Gastrocnemius medialis (tissue), 4 donors: ENCODE measurements around the gene IGFN1.

Source experiments
- POLR2A ChIP-seq, 2 donors: fragments of 450-650 bp; IDR thresholded peaks; one replicate each; pipeline ENCODE4 v1.6.1; 2017; ENCODE audit warnings: antibody characterized with exemption in 2 of 2, mild to moderate bottlenecking in 2 of 2, moderate library complexity in 2 of 2
- TF ChIP-seq, protein P1 (sequence below), 5 experiments: fragments of 450-650 bp in 3 of 5; fragments of 200-600 bp in 2 of 5; sonication (generic) in 2 of 5; IDR thresholded peaks in 4 of 5; conservative IDR thresholded peaks in 1 of 5; 1 replicate in 4 of 5; 2 replicates in 1 of 5; pipeline ENCODE4 v1.5.1; 2016 to 2019; ENCODE audit warnings: antibody characterized with exemption in 5 of 5, mild to moderate bottlenecking in 3 of 5, moderate library complexity in 3 of 5

DNA sequence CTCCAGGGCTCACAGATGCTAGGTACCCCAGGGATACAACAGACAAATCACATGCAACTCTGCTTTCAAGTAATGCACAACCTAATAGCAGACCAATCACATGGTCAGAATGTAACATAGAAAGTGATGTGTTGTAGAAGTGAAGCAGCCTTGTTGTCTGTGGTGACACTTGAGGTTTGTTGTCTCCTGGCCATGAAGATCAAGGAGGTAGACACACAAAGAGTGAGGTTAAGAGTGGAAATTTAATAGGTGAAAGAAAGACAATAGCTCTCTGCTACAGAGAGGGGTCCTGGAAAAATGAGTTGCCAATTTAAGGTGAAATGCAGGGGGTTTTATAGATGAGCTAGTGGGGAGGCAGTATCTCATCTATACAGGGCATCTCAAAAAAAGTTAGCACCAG lies 33.8 kb upstream of the IGFN1 start:
- TF ChIP-seq, protein P1, sequence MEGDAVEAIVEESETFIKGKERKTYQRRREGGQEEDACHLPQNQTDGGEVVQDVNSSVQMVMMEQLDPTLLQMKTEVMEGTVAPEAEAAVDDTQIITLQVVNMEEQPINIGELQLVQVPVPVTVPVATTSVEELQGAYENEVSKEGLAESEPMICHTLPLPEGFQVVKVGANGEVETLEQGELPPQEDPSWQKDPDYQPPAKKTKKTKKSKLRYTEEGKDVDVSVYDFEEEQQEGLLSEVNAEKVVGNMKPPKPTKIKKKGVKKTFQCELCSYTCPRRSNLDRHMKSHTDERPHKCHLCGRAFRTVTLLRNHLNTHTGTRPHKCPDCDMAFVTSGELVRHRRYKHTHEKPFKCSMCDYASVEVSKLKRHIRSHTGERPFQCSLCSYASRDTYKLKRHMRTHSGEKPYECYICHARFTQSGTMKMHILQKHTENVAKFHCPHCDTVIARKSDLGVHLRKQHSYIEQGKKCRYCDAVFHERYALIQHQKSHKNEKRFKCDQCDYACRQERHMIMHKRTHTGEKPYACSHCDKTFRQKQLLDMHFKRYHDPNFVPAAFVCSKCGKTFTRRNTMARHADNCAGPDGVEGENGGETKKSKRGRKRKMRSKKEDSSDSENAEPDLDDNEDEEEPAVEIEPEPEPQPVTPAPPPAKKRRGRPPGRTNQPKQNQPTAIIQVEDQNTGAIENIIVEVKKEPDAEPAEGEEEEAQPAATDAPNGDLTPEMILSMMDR (IDR thresholded peaks at IDR 0.05 in 4 of 5, conservative IDR thresholded peaks at IDR 0.05 in 1 of 5), result no peak
- no peak for TF ChIP-seq POLR2A (IDR thresholded peaks at IDR 0.05)
